A673 (cell line): ENCODE measurements around the gene TBL2. TPM values are rescaled to one million over a fixed set of nuclear protein-coding genes. Genes with fewer than 3 reads are reported as not detected.
"Not testable (repeated sequence)": the region's sequence is repeated elsewhere in the genome, so short reads cannot be mapped to it uniquely, and the experiment has no call there.

ENCODE experiments used
- BruUV-seq: library from RNA; stranded (reverse); fragments of 400-500 nt; replicated peaks from 2 replicates; lab custom pipeline; 2021; lab: Mats Ljungman, UMichigan
- CTCF ChIA-PET: fragments of 300-600 bp; sonication (Branson Sonifier 250); formaldehyde crosslinking; loops from one replicate; lab custom pipeline; 2022; ENCODE audit warnings: antibody characterized with exemption; lab: Charles Lee
- POLR2A ChIA-PET: fragments of 300-600 bp; sonication (Branson Sonifier 250); formaldehyde crosslinking; loops from one replicate; lab custom pipeline; 2022; ENCODE audit warnings: antibody characterized with exemption; ENCODE audit not compliant: low non-redundant PET; lab: Charles Lee
- DNase-seq: peaks from one replicate; pipeline ENCODE4 v3.0.0-alpha.2; 2015; ENCODE audit warnings: low spot score
- H3K27ac ChIP-seq: fragments of 200-600 bp; sonication (generic); 2 replicates; pipeline ENCODE4 v1.5.1; 2016; ENCODE audit warnings: mixed run types, low read depth, mild to moderate bottlenecking, mixed read lengths, antibody characterized with exemption, low read length; ENCODE audit not compliant: poor library complexity, severe bottlenecking
- H3K27me3 ChIP-seq: fragments of 200-600 bp; sonication (generic); replicated peaks from 2 replicates; pipeline ENCODE4 v1.6.1; 2017; ENCODE audit warnings: mixed run types, low read depth, mild to moderate bottlenecking, mixed read lengths, antibody characterized with exemption, low read length; ENCODE audit not compliant: insufficient read depth, poor library complexity
- H3K36me3 ChIP-seq: fragments of 200-600 bp; sonication (generic); 2 replicates; pipeline ENCODE4 v1.6.1; 2016; ENCODE audit warnings: mixed run types, mild to moderate bottlenecking, mixed read lengths, antibody characterized with exemption, low read length; ENCODE audit not compliant: insufficient read depth, poor library complexity, severe bottlenecking
- H3K4me1 ChIP-seq: fragments of 200-600 bp; sonication (generic); 2 replicates; pipeline ENCODE4 v1.6.1; 2017; ENCODE audit warnings: mixed run types, mild to moderate bottlenecking, mixed read lengths, antibody characterized with exemption, low read length; ENCODE audit not compliant: insufficient read depth, poor library complexity, severe bottlenecking
- H3K4me3 ChIP-seq: fragments of 200-600 bp; sonication (generic); 2 replicates; pipeline ENCODE4 v1.5.1; 2016; ENCODE audit warnings: low read depth, mixed run types, mild to moderate bottlenecking, mixed read lengths, low read length; ENCODE audit not compliant: poor library complexity, severe bottlenecking
- H3K9me3 ChIP-seq: fragments of 200-600 bp; sonication (generic); 2 replicates; pipeline ENCODE4 v1.6.1; 2016; ENCODE audit warnings: mixed run types, low read depth, mild to moderate bottlenecking, mixed read lengths, antibody characterized with exemption, low read length; ENCODE audit not compliant: poor library complexity, severe bottlenecking
- CTCF ChIP-seq: fragments of 300-800, 200-600 bp; sonication (generic); conservative IDR thresholded peaks from 2 replicates; pipeline ENCODE4 v1.5.1; 2017; ENCODE audit warnings: low read depth, mild to moderate bottlenecking, antibody characterized with exemption, low read length, moderate library complexity, mixed read lengths
- EZH2 ChIP-seq: fragments of 200-600 bp; sonication (generic); IDR thresholded peaks from 2 replicates; pipeline ENCODE4 v1.6.1; 2017; ENCODE audit warnings: borderline replicate concordance, low read depth, mild to moderate bottlenecking, mixed read lengths, antibody characterized with exemption, low read length; ENCODE audit not compliant: poor library complexity, severe bottlenecking
- intact Hi-C: fragments of 100-400 bp; cut with micrococcal nuclease; formaldehyde crosslinking; loops from one replicate; pipeline ENCODE4 v1.10.0; 2022; ENCODE audit not compliant: unreplicated experiment
- total RNA-seq: library from RNA; stranded (reverse); gene quantifications from 2 replicates; pipeline ENCODE4 v1.2.3, GENCODE V29; 2021

The TBL2 gene
- total RNA-seq, 1 experiment from 2014 or later: 51.9 TPM

- TF ChIP-seq CTCF (no peak), EZH2 (no peak)
- DNase-seq: no peak
- Histone ChIP-seq H3K27me3 (no peaks in the 10 kb centered on the region), H3K27ac (no peak overlapping the region), H3K4me1 (peaks cover 12% of the 10 kb centered on the region), H3K4me3 (no peak overlapping the region), H3K9me3 (no peaks in the 10 kb centered on the region), H3K36me3 (no peaks in the 10 kb centered on the region)
- intact Hi-C loops: no loop called here
- POLR2A ChIA-PET: interaction anchor here (0.7 kb wide), 1 partner anchor 14 kb away, joined by 4 read pairs; no protein-coding TSS in a partner anchor
- CTCF ChIA-PET: interaction anchor here (0.5 kb wide), 1 partner anchor 156 kb away, joined by 5 read pairs; no protein-coding TSS in a partner anchor
- BruUV-seq: no TSS peak
These were observed 40.2 kb upstream of the TBL2 start for GRCh38 chr7:73618538-73618937.

DNA sequence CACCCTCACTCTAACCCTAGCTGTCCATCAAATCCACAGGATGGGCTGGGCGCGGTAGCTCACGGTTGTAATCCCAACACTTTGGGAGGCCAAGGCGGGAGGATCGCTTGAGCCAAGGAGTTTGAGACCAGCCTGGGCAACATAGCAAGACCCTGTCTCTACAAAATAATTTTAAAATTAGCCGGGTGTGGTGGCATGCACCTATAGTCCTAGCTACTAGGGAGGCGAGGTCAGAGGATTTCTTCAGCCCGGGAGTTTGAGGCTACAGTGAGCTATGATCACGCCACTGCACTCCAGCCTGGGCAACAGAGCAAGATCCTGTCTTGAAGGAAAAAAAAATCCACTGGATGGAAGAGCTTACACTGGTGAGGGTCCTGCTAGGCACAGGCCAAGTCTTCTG, 39.1 kb upstream of the TBL2 start:
- H3K36me3 ChIP-seq, DNase-seq, H3K27me3 ChIP-seq, H3K4me1 ChIP-seq, CTCF ChIA-PET, H3K4me3 ChIP-seq, H3K27ac ChIP-seq, intact Hi-C loops, BruUV-seq, H3K9me3 ChIP-seq: not testable (repeated sequence)
- POLR2A ChIA-PET: interaction anchor here (0.6 kb wide), 1 partner anchor 121 kb away, joined by 5 read pairs; no protein-coding TSS in a partner anchor

DNA sequence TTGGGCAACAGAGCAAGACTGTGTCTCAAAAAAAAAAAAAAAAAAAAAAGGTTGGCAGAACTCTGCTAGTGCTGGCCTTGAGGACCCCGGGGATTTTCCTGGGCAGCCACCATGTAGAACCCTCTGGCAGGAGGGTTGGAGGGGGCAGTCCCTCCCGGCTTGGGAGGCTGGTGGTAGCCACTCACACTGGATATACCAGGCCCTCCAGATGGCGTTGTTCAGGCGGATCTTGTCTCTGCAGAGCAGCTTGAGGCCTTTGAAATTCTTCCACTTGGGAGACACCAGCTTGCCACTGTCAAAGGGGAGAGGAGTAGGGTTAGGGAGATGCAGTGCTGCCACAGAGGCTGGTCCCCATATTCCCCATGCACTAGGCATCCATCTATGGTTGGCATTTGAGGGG, 37.5 kb upstream of the TBL2 start:
- intact Hi-C loops: no loop called here
- Histone ChIP-seq H3K4me3 (no peak overlapping the region), H3K9me3 (no peaks in the 10 kb centered on the region), H3K27me3 (no peaks in the 10 kb centered on the region), H3K4me1 (no peaks in the 10 kb centered on the region), H3K27ac (no peak overlapping the region), H3K36me3 (no peaks in the 10 kb centered on the region)
- no TSS peak for BruUV-seq
- ChIA-PET CTCF (interaction anchor here (0.6 to 1.2 kb wide), 2 partner anchors 21 to 110 kb away, joined by 3 to 5 read pairs; no protein-coding TSS in a partner anchor), POLR2A (no interaction called here)
- peak; percentile 42 for DNase-seq
- TF ChIP-seq EZH2: no peak
- TF ChIP-seq CTCF: peak; percentile 27

- DNase-seq, BruUV-seq, H3K9me3 ChIP-seq, H3K4me1 ChIP-seq, POLR2A ChIA-PET, H3K27ac ChIP-seq, CTCF ChIA-PET, H3K36me3 ChIP-seq, H3K27me3 ChIP-seq, H3K4me3 ChIP-seq, intact Hi-C loops: not testable (repeated sequence)
These were observed 36.6 kb upstream of the TBL2 start for GRCh38 chr7:73614937-73615336.
